Stimulated activated CD4-positive, alpha-beta T cell treated with anti-CD3 and anti-CD28 coated beads, Interleukin-12 subunit alpha, Interleukin-12 subunit beta, amount 100 ng/mL, for 4 hours (primary cell): ENCODE data around the gene USP48.
"Not testable (repeated sequence)": the region's sequence is repeated elsewhere in the genome, so short reads cannot be mapped to it uniquely, and the experiment has no call there.

Experiments used
- DNase-seq: peaks from one replicate; pipeline ENCODE4 v3.0.0-alpha.2; 2020

Gene USP48

GRCh38 chr1:21689661-21690372, 93.1 kb downstream of the USP48 start:
- DNase-seq = no peak

GRCh38 chr1:21687081-21687529, 95.8 kb downstream of the USP48 start:
- no peak for DNase-seq

- no peak for DNase-seq
These were observed 96.8 kb downstream of the USP48 start for GRCh38 chr1:21685946-21686678.

- DNase-seq = no peak
These were observed 101.5 kb downstream of the USP48 start for GRCh38 chr1:21681426-21681825.

- DNase-seq = no peak
These were observed 102.0 kb downstream of the USP48 start for GRCh38 chr1:21680918-21681317.

GRCh38 chr1:21680381-21680780, 102.6 kb downstream of the USP48 start:
- no peak for DNase-seq

GRCh38 chr1:21677168-21677567, 105.8 kb downstream of the USP48 start:
- DNase-seq = no peak

- no peak for DNase-seq
These were observed 108.0 kb downstream of the USP48 start for GRCh38 chr1:21674957-21675356.

GRCh38 chr1:21673853-21674252, 109.1 kb downstream of the USP48 start:
- DNase-seq = not testable (repeated sequence)

- DNase-seq = no peak
These were observed 109.6 kb downstream of the USP48 start for GRCh38 chr1:21673277-21673780.

GRCh38 chr1:21672478-21673276, 110.3 kb downstream of the USP48 start:
- DNase-seq = no peak

GRCh38 chr1:21671915-21672314, 111.0 kb downstream of the USP48 start:
- no peak for DNase-seq

GRCh38 chr1:21670956-21671902, 111.7 kb downstream of the USP48 start:
- DNase-seq = no peak

GRCh38 chr1:21670059-21670881, 112.7 kb downstream of the USP48 start:
- no peak for DNase-seq

GRCh38 chr1:21669258-21670058, 113.5 kb downstream of the USP48 start, which contains the start of gene RAP1GAP:
Gene RAP1GAP, minus strand, starts transcription at chr1:21669357. Its CDS starts 49,325 bp downstream, at chr1:21620032.
- DNase-seq = no peak

GRCh38 chr1:21668951-21669257, 114.0 kb downstream of the USP48 start:
- no peak for DNase-seq

- no peak for DNase-seq
These were observed 114.6 kb downstream of the USP48 start for GRCh38 chr1:21668232-21668950.

GRCh38 chr1:21667348-21668231, 115.4 kb downstream of the USP48 start:
- DNase-seq = no peak
